ENCODE results near the gene STK38. TPM values are rescaled to one million over a fixed set of nuclear protein-coding genes. Genes with fewer than 3 reads are reported as not detected.

STK38 gene
- total RNA-seq (10 to 100 TPM in 2 of 6 donors, 1 to 10 TPM in 4; 4.7 to 18.4 (median 6.9) TPM), polyA plus RNA-seq (10 to 100 TPM; 10.1 to 16.7 TPM)

GRCh38 chr6:36546920-36547645, at the start of gene STK38:
Gene STK38, minus strand, starts transcription at chr6:36547479. Its CDS starts 7,277 bp downstream, at chr6:36540202.
- Histone ChIP-seq H3K4me3 (peak within 1 kb of the TSS; percentile 74 to 98 (median 92)), H3K27ac (peak within 1 kb of the TSS; percentile 79 to 95 (median 88)), H3K9me3 (no peaks in the 10 kb centered on the region), H3K27me3 (no peaks in the 10 kb centered on the region), H3K4me1 (peaks cover 0 to 30% (median 5%) of the 10 kb centered on the region in 3 donors), H3K36me3 (no peaks in the 10 kb centered on the region)
- no peak for FAIRE-seq
- TF ChIP-seq, protein P1, sequence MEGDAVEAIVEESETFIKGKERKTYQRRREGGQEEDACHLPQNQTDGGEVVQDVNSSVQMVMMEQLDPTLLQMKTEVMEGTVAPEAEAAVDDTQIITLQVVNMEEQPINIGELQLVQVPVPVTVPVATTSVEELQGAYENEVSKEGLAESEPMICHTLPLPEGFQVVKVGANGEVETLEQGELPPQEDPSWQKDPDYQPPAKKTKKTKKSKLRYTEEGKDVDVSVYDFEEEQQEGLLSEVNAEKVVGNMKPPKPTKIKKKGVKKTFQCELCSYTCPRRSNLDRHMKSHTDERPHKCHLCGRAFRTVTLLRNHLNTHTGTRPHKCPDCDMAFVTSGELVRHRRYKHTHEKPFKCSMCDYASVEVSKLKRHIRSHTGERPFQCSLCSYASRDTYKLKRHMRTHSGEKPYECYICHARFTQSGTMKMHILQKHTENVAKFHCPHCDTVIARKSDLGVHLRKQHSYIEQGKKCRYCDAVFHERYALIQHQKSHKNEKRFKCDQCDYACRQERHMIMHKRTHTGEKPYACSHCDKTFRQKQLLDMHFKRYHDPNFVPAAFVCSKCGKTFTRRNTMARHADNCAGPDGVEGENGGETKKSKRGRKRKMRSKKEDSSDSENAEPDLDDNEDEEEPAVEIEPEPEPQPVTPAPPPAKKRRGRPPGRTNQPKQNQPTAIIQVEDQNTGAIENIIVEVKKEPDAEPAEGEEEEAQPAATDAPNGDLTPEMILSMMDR (IDR thresholded peaks at IDR 0.05): no peak
- peak; percentile 88 to 99 (median 94) for DNase-seq
- intact Hi-C loops (cut with DNase I): no loop called here
- 0 to 1% methylated on average over 50 to 51 of the region's 51 CpGs for WGBS, 2 donors
- ATAC-seq: peak; percentile 94 to 99 (median 98)

- DNase-seq (no peak), ATAC-seq (no peak), FAIRE-seq (no peak)
- TF ChIP-seq, protein P1 (IDR thresholded peaks at IDR 0.05): no peak
- peaks cover 15 to 39% (median 38%) of the 10 kb centered on the region in 3 donors for H3K4me1 ChIP-seq
- H3K36me3 ChIP-seq: peaks cover 5 to 47% (median 32%) of the 10 kb centered on the region in 3 donors
- peak overlapping the region; percentile 38 to 81 (median 58) for H3K4me3 ChIP-seq
- intact Hi-C loops (cut with DNase I): no loop called here
- no peaks in the 10 kb centered on the region for H3K9me3 ChIP-seq
- no peaks in the 10 kb centered on the region for H3K27me3 ChIP-seq
- H3K27ac ChIP-seq: peak overlapping the region in 2 of 4 donors; percentile 97 to 99
- WGBS, 2 donors: 1 to 2% methylated on average over 5 of the region's 5 CpGs
Observed at GRCh38 chr6:36596356-36596755, 49.1 kb upstream of the STK38 start.

DNA sequence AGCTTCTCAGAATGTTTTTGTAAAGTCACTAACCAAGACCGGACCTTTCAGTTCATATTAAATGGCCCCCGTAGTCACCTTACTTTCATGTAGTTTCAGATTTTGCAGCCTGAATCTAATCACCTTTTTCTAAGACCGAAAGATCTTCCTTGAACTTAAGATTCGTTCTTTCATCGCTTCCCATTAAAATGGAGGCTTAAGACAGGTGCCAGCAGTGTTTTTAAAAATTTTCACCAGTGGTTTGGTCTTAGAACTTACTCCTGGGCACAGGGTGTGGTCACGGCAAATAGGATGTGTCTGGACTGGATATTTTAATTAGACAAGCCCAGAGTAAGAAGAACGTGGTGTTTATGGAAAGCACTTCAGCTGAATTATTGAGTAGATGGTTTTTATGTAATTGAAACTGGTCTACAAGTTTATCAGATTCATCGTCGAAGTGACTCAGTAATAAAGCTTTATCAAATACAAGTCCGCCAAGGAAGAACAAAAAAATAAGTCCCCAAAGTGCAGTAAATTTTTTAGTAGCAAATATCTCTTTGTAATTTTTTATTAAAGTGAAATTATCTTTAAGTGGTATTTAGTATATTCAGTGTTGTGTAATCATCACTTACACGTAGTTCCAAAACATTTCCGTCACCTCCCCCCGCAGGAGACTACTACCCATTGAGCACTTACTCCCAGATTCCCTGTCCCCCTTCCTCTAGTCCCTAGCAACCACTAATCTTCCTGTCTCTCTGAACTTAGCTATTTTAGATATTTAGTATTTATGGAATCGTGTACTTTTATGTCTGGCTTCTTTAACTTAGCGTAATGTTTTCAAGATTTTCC, 47.8 kb upstream of the STK38 start:
- TF ChIP-seq, protein P1 (IDR thresholded peaks at IDR 0.05): no peak
- 0 to 1% methylated on average over 15 of the region's 15 CpGs for WGBS, 2 donors
- FAIRE-seq: no peak
- Histone ChIP-seq H3K4me3 (peak overlapping the region; percentile 38 to 81 (median 58)), H3K36me3 (peaks cover 5 to 34% (median 23%) of the 10 kb centered on the region in 3 donors), H3K27me3 (no peaks in the 10 kb centered on the region), H3K9me3 (no peaks in the 10 kb centered on the region), H3K27ac (peak overlapping the region; percentile 93 to 99 (median 96)), H3K4me1 (peaks cover 14 to 29% (median 28%) of the 10 kb centered on the region in 3 donors)
- peak; percentile 29 to 63 (median 40) for ATAC-seq
- intact Hi-C loops (cut with DNase I): no loop called here
- peak in 2 of 6 donors; percentile 37 to 69 for DNase-seq

GRCh38 chr6:36594029-36594815, 46.9 kb upstream of the STK38 start, which contains the start of gene SRSF3:
Gene SRSF3, plus strand, starts transcription at chr6:36594362. Its CDS starts 2,401 bp downstream, at chr6:36596763.
- intact Hi-C loops (cut with DNase I): no loop called here
- peak; percentile 93 to 97 (median 94) for ATAC-seq
- peaks cover 6 to 22% (median 21%) of the 10 kb centered on the region in 3 donors for H3K4me1 ChIP-seq
- no peaks in the 10 kb centered on the region for H3K27me3 ChIP-seq
- peak; percentile 95 to 98 (median 96) for DNase-seq
- H3K4me3 ChIP-seq: peak within 1 kb of the TSS; percentile 38 to 81 (median 58)
- peaks cover 2 to 26% (median 17%) of the 10 kb centered on the region in 3 donors for H3K36me3 ChIP-seq
- 0% methylated on average over 58 of the region's 58 CpGs for WGBS, 2 donors
- TF ChIP-seq, protein P1 (IDR thresholded peaks at IDR 0.05): peak; percentile 16 to 55 (median 35)
- no peak for FAIRE-seq
- peak within 1 kb of the TSS; percentile 93 to 99 (median 96) for H3K27ac ChIP-seq
- H3K9me3 ChIP-seq: no peaks in the 10 kb centered on the region
